Iris pigment epithelial cell (primary cell): Measurements from ENCODE around the gene HNRNPUL2.
"Not testable (repeated sequence)": the region's sequence is repeated elsewhere in the genome, so short reads cannot be mapped to it uniquely, and the experiment has no call there.

Experiments used
- DNase-seq: peaks from one replicate; pipeline ENCODE4 v3.0.0-alpha.2; 2011; ENCODE audit warnings: low read depth

The HNRNPUL2 gene

GRCh38 chr11:62703921-62704320, 23.3 kb downstream of the HNRNPUL2 start:
- not testable (repeated sequence) for DNase-seq

- DNase-seq: no peak
Measured at GRCh38 chr11:62702246-62702645, 25.0 kb downstream of the HNRNPUL2 start.

GRCh38 chr11:62694455-62695167, 32.6 kb downstream of the HNRNPUL2 start:
- DNase-seq: peak; percentile 79

- not testable (repeated sequence) for DNase-seq
Measured at GRCh38 chr11:62693624-62694023, 33.6 kb downstream of the HNRNPUL2 start.

- peak; percentile 80 for DNase-seq
Measured at GRCh38 chr11:62689421-62690183, 37.7 kb downstream of the HNRNPUL2 start, which contains the start of gene LRRN4CL. Gene LRRN4CL, minus strand, starts transcription at chr11:62689530. Its CDS starts 1,022 bp downstream, at chr11:62688508.

GRCh38 chr11:62688491-62688890, 38.8 kb downstream of the HNRNPUL2 start:
- DNase-seq: no peak

- no peak for DNase-seq
Measured at GRCh38 chr11:62687508-62688396, 39.5 kb downstream of the HNRNPUL2 start.

GRCh38 chr11:62682518-62682917, 44.7 kb downstream of the HNRNPUL2 start:
- no peak for DNase-seq

- DNase-seq: peak; percentile 82
Measured at GRCh38 chr11:62680825-62681240, 46.4 kb downstream of the HNRNPUL2 start.

GRCh38 chr11:62678770-62679696, 48.2 kb downstream of the HNRNPUL2 start, which contains the start of gene UBXN1:
Gene UBXN1, minus strand, starts transcription at chr11:62679073. Its CDS starts 150 bp downstream, at chr11:62678923.
- DNase-seq: peak; percentile 87

GRCh38 chr11:62678433-62678769, 48.9 kb downstream of the HNRNPUL2 start:
- DNase-seq: no peak

GRCh38 chr11:62677714-62678113, 49.5 kb downstream of the HNRNPUL2 start:
- no peak for DNase-seq

- DNase-seq: no peak
Measured at GRCh38 chr11:62677156-62677555, 50.1 kb downstream of the HNRNPUL2 start.

GRCh38 chr11:62676698-62677097, 50.6 kb downstream of the HNRNPUL2 start:
- no peak for DNase-seq

GRCh38 chr11:62675415-62675814, 51.8 kb downstream of the HNRNPUL2 start:
- not testable (repeated sequence) for DNase-seq

- peak; percentile 42 for DNase-seq
Measured at GRCh38 chr11:62673196-62673525, 54.1 kb downstream of the HNRNPUL2 start.

- peak; percentile 88 for DNase-seq
Measured at GRCh38 chr11:62671608-62672389, 55.5 kb downstream of the HNRNPUL2 start, which contains the start of the genes LBHD1 and UQCC3. Gene LBHD1, minus strand, starts transcription at chr11:62672267. Its CDS starts 2,236 bp downstream, at chr11:62670031. Gene UQCC3, plus strand, starts transcription at chr11:62671673. Its CDS starts 73 bp downstream, at chr11:62671746.

GRCh38 chr11:62671236-62671607, 56.0 kb downstream of the HNRNPUL2 start:
- DNase-seq: no peak

- DNase-seq: no peak
Measured at GRCh38 chr11:62669420-62670161, 57.7 kb downstream of the HNRNPUL2 start.
